Endothelial cell (in vitro differentiated cells): ENCODE data around the gene DTD1. TPM values are rescaled to one million over a fixed set of nuclear protein-coding genes. Genes with fewer than 3 reads are reported as not detected.

Experiments
- DNase-seq: peaks from one replicate; pipeline ENCODE4 v3.0.0; 2021; ENCODE audit warnings: low spot score
- H3K27ac Mint-ChIP-seq: one replicate; pipeline ENCODE4 v1.8.0; 2021; ENCODE audit warnings: mixed read lengths, inconsistent platforms; ENCODE audit not compliant: unreplicated experiment
- H3K27me3 Mint-ChIP-seq: one replicate; pipeline ENCODE4 v1.8.0; 2021; ENCODE audit warnings: mild to moderate bottlenecking, moderate library complexity, mixed read lengths, inconsistent platforms; ENCODE audit not compliant: unreplicated experiment
- H3K36me3 Mint-ChIP-seq: one replicate; pipeline ENCODE4 v1.8.0; 2021; ENCODE audit warnings: mild to moderate bottlenecking, low read depth, mixed read lengths, inconsistent platforms; ENCODE audit not compliant: unreplicated experiment
- H3K4me1 Mint-ChIP-seq: one replicate; pipeline ENCODE4 v1.8.0; 2021; ENCODE audit warnings: mild to moderate bottlenecking, mixed read lengths, inconsistent platforms; ENCODE audit not compliant: unreplicated experiment
- H3K4me3 Mint-ChIP-seq: one replicate; pipeline ENCODE4 v1.8.0; 2021; ENCODE audit warnings: mild to moderate bottlenecking, mixed read lengths, inconsistent platforms; ENCODE audit not compliant: unreplicated experiment
- H3K9me3 Mint-ChIP-seq: one replicate; pipeline ENCODE4 v1.8.0; 2021; ENCODE audit warnings: mixed read lengths, inconsistent platforms; ENCODE audit not compliant: unreplicated experiment
- total RNA-seq: library from RNA; stranded (reverse); fragmentation: NEBNext Ultra II Directional; extraction: Animal tissue kit (Norgen Biotek cat#: 25700); gene quantifications from one replicate; pipeline ENCODE4 v1.2.1, GENCODE V29; 2021; ENCODE audit not compliant: unreplicated experiment
- TF ChIP-seq, protein P1 (sequence below): fragments of 200-600 bp; sonication (generic); IDR thresholded peaks from one replicate; pipeline ENCODE4 v1.5.0; 2021; ENCODE audit warnings: antibody characterized with exemption; ENCODE audit not compliant: unreplicated experiment

Gene DTD1
- total RNA-seq, 1 donor from 2014 or later = 31.0 TPM

DNA sequence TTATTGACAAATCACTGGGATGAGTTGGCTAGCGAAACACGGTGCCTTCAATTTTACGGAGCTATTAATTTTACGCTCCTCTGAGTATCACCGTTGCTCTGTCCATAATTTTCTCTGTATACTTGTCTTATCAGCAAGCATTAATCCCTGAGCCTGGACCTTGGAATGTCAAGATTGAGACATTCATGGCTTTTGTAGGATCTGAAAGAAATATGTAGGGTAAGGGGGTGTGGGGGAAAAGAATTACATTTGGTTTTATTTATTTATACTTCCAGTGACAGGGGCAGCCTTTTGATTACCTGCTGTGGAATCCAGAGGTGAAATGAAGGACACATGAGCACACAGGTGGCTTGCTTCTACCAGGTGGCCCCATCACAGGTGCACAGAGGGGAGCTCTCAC is 46.6 kb downstream of the DTD1 start:
- H3K27me3 Mint-ChIP-seq = no peaks in the 10 kb centered on the region
- H3K4me3 Mint-ChIP-seq = no peak overlapping the region
- TF ChIP-seq, protein P1, sequence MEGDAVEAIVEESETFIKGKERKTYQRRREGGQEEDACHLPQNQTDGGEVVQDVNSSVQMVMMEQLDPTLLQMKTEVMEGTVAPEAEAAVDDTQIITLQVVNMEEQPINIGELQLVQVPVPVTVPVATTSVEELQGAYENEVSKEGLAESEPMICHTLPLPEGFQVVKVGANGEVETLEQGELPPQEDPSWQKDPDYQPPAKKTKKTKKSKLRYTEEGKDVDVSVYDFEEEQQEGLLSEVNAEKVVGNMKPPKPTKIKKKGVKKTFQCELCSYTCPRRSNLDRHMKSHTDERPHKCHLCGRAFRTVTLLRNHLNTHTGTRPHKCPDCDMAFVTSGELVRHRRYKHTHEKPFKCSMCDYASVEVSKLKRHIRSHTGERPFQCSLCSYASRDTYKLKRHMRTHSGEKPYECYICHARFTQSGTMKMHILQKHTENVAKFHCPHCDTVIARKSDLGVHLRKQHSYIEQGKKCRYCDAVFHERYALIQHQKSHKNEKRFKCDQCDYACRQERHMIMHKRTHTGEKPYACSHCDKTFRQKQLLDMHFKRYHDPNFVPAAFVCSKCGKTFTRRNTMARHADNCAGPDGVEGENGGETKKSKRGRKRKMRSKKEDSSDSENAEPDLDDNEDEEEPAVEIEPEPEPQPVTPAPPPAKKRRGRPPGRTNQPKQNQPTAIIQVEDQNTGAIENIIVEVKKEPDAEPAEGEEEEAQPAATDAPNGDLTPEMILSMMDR = no peak
- no peak overlapping the region for H3K27ac Mint-ChIP-seq
- no peaks in the 10 kb centered on the region for H3K36me3 Mint-ChIP-seq
- no peaks in the 10 kb centered on the region for H3K9me3 Mint-ChIP-seq
- no peak for DNase-seq
- H3K4me1 Mint-ChIP-seq = no peaks in the 10 kb centered on the region

DNA sequence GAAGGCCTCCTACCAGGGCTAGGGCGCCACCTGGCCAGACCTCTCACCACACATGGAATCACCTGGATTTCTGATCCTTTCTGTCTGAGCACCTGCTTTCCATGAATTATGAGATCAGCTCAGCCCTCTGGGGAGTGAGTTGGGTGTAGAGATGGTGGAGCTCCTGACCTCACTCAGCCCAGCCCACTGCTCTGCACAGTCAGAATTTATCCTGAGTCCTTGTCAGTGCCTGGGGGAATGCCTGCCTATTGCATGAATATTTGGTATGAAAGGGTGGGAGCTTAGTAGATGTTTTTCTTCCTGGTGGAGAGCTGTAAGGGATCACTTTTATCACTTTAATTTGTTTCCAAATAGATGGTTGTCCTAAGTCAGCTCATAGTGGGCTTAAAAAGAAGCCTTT is 47.5 kb downstream of the DTD1 start:
- TF ChIP-seq, protein P1 = no peak
- Mint-ChIP-seq H3K36me3 (no peaks in the 10 kb centered on the region), H3K4me1 (no peaks in the 10 kb centered on the region), H3K27ac (no peak overlapping the region), H3K4me3 (no peak overlapping the region), H3K27me3 (no peaks in the 10 kb centered on the region), H3K9me3 (no peaks in the 10 kb centered on the region)
- DNase-seq = no peak

DNA sequence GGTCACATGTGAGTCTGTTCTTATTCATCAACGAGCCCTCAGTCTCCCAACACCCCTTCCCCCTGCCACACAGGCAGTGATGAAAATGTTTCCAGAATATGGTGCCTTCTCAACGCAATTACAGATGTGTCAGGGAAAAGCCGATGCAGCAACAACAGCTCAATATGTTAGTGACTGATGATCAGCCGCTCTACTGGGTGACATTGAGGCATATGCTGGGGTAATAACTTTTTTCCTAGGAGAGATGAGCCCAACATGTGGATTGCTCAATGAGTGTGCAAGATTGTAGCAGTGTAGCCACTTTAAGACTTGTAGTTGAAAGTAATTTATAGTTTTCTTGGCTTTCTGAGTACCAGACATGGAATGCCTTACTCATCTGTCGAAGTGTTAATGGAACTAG is 49.4 kb downstream of the DTD1 start:
- Mint-ChIP-seq H3K27ac (no peak overlapping the region), H3K4me1 (no peaks in the 10 kb centered on the region), H3K9me3 (no peaks in the 10 kb centered on the region), H3K27me3 (no peaks in the 10 kb centered on the region), H3K36me3 (no peaks in the 10 kb centered on the region), H3K4me3 (no peak overlapping the region)
- TF ChIP-seq, protein P1 = no peak
- DNase-seq = no peak

DNA sequence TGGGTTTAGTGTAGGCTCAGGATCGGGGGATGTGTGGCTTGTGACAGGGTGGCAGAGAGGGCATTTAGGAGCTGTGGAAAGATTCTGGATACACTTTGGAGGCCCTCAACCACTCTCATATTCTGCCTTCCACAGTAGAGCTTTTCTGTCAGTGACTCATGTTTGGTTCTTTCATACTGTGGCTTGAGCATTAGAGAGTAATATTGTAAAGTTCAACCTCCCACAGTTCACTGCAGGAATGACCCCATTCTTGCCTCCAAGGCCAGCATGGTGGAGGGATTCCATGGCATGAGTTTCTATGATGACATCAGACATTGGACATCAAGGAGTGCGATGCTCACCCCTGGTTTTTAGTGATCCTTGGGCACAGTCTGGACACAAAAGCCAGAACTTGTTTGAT is 50.9 kb downstream of the DTD1 start:
- Mint-ChIP-seq H3K9me3 (no peaks in the 10 kb centered on the region), H3K27ac (no peak overlapping the region), H3K4me3 (no peak overlapping the region), H3K4me1 (no peaks in the 10 kb centered on the region), H3K27me3 (no peaks in the 10 kb centered on the region), H3K36me3 (no peaks in the 10 kb centered on the region)
- TF ChIP-seq, protein P1 = no peak
- no peak for DNase-seq

DNA sequence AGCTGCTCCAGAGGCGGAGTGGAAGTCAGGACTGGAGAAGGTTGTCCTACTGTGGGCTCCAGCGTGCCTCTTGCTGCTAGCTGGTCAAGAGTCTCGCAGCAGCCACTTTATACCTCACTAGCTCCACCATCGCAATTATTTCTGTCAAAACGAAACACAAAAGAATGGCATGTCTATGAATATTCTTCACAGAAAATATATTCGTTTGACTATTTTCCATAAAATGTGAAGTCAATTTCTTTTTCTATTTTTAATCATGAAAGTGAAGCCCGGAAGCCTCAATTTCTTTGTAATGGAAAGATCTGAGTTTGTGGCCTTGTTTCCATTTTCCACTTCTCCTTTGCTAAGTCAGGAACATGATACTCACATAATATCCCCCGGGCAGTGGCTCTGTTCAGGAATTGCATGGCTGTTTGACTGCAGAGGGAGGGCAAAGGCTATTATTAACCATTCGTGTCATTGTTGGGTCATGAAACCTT is 51.7 kb downstream of the DTD1 start:
- no peak overlapping the region for H3K4me3 Mint-ChIP-seq
- H3K9me3 Mint-ChIP-seq = no peaks in the 10 kb centered on the region
- TF ChIP-seq, protein P1 = no peak

More for the DNA sequence above, 51.7 kb downstream of the DTD1 start:
- Mint-ChIP-seq H3K27me3 (no peaks in the 10 kb centered on the region), H3K27ac (no peak overlapping the region), H3K36me3 (no peaks in the 10 kb centered on the region), H3K4me1 (no peaks in the 10 kb centered on the region)
- no peak for DNase-seq
